EL (cell line): ENCODE measurements around the gene APMAP.
"Not testable (repeated sequence)": the region's sequence is repeated elsewhere in the genome, so short reads cannot be mapped to it uniquely, and the experiment has no call there.

Experiments used
- DNase-seq: peaks from one replicate; pipeline ENCODE4 v3.0.0-alpha.2; 2016

Gene APMAP

GRCh38 chr20:24929867-24930723, 62.5 kb downstream of the APMAP start:
- not testable (repeated sequence) for DNase-seq

GRCh38 chr20:24929259-24929658, 63.3 kb downstream of the APMAP start:
- DNase-seq, result not testable (repeated sequence)

- DNase-seq, result not testable (repeated sequence)
Measured at GRCh38 chr20:24920706-24921105, 71.8 kb downstream of the APMAP start.

- DNase-seq, result not testable (repeated sequence)
Measured at GRCh38 chr20:24919665-24920064, 72.9 kb downstream of the APMAP start.

- DNase-seq, result no peak
Measured at GRCh38 chr20:24918579-24919566, 73.7 kb downstream of the APMAP start.

GRCh38 chr20:24917797-24918578, 74.6 kb downstream of the APMAP start:
- DNase-seq, result peak; percentile 61

GRCh38 chr20:24917056-24917455, 75.5 kb downstream of the APMAP start:
- DNase-seq, result no peak

- DNase-seq, result no peak
Measured at GRCh38 chr20:24916412-24916811, 76.1 kb downstream of the APMAP start.

GRCh38 chr20:24915892-24916291, 76.7 kb downstream of the APMAP start:
- DNase-seq, result no peak

GRCh38 chr20:24915440-24915839, 77.1 kb downstream of the APMAP start:
- DNase-seq, result no peak

- DNase-seq, result no peak
Measured at GRCh38 chr20:24914388-24915241, 77.9 kb downstream of the APMAP start.

GRCh38 chr20:24913076-24913628, 79.4 kb downstream of the APMAP start:
- DNase-seq, result no peak
